HL-60 (cell line): Measurements from ENCODE around the gene RPL12.
A peak's percentile ranks its signal among the peaks of the same experiment; 100 is the strongest.

ENCODE experiments used
- DNase-seq, 2 experiments: peaks; one replicate each; pipeline ENCODE4 v3.0.0-alpha.2; 2010 to 2020; ENCODE audit warnings: low read depth in 1 of 2, low spot score in 1 of 2
- H3K27ac ChIP-seq: fragments of 250-450 bp; sonication (Bioruptor Pico); replicated peaks from 2 replicates; pipeline ENCODE4 v1.5.1; 2020; ENCODE audit warnings: mild to moderate bottlenecking, moderate library complexity
- H3K27me3 ChIP-seq: fragments of 250-450 bp; sonication (Bioruptor Pico); 2 replicates; pipeline ENCODE4 v1.5.1; 2021; ENCODE audit warnings: mild to moderate bottlenecking, moderate library complexity; ENCODE audit not compliant: insufficient read depth, poor library complexity, severe bottlenecking
- H3K4me3 ChIP-seq: replicated peaks from 2 replicates; pipeline ENCODE4 v1.5.1; 2011; ENCODE audit warnings: mild to moderate bottlenecking, control low read depth, low read length; ENCODE audit not compliant: insufficient read depth
- CTCF ChIP-seq: IDR thresholded peaks from one replicate; pipeline ENCODE4 v1.5.1; 2011; ENCODE audit warnings: low read length, control low read depth, inconsistent platforms; ENCODE audit not compliant: insufficient read depth
- GABPA ChIP-seq: IDR thresholded peaks from 2 replicates; pipeline ENCODE4 v1.6.1; 2012; ENCODE audit warnings: low read depth
- POLR2AphosphoS5 ChIP-seq: IDR thresholded peaks from 2 replicates; pipeline ENCODE4 v1.6.1; 2012; ENCODE audit warnings: low read depth
- REST ChIP-seq: IDR thresholded peaks from 2 replicates; pipeline ENCODE4 v1.6.1; 2012; ENCODE audit warnings: low read depth; ENCODE audit not compliant: insufficient replicate concordance
- SPI1 ChIP-seq: IDR thresholded peaks from 2 replicates; pipeline ENCODE4 v1.6.1; 2012; ENCODE audit warnings: low read depth, mild to moderate bottlenecking, borderline replicate concordance

Gene RPL12

GRCh38 chr9:127452691-127453090 is 1.5 kb upstream of the RPL12 start:
- TF ChIP-seq CTCF (no peak), POLR2AphosphoS5 (no peak), GABPA (no peak), REST (no peak), SPI1 (no peak)
- Histone ChIP-seq H3K27me3 (no peaks in the 10 kb centered on the region), H3K4me3 (no peak overlapping the region), H3K27ac (no peak overlapping the region)
- no peak for DNase-seq

GRCh38 chr9:127451858-127452656 is 851 bp upstream of the RPL12 start:
- TF ChIP-seq SPI1 (peak; percentile 39; the same call in 1 of the 2 replicates), REST (no peak), GABPA (no peak), CTCF (no peak), POLR2AphosphoS5 (no peak)
- DNase-seq, result peak; percentile 36 to 66
- H3K27ac ChIP-seq, result peak overlapping the region; percentile 94
- H3K4me3 ChIP-seq, result peak overlapping the region; percentile 83
- no peaks in the 10 kb centered on the region for H3K27me3 ChIP-seq

GRCh38 chr9:127451608-127451857 is 327 bp upstream of the RPL12 start:
- TF ChIP-seq CTCF (no peak), POLR2AphosphoS5 (no peak), SPI1 (no peak), GABPA (no peak), REST (no peak)
- DNase-seq, result no peak
- H3K27ac ChIP-seq, result peak overlapping the region; percentile 94

More at GRCh38 chr9:127451608-127451857, 327 bp upstream of the RPL12 start:
- Histone ChIP-seq H3K4me3 (peak overlapping the region; percentile 83), H3K27me3 (no peaks in the 10 kb centered on the region)
